ENCODE data around the gene AVP.

Gene AVP

GRCh38 chr20:3032624-3033023 is 51.9 kb downstream of the AVP start:
- peaks cover 4% of the 10 kb centered on the region for H3K36me3 Mint-ChIP-seq
- no peak overlapping the region for H3K4me3 Mint-ChIP-seq
- H3K27me3 Mint-ChIP-seq, result no peaks in the 10 kb centered on the region
- H3K4me1 Mint-ChIP-seq (ENCODE audit: low read depth), result no peaks in the 10 kb centered on the region
- no peak overlapping the region for H3K27ac Mint-ChIP-seq
- H3K9me3 Mint-ChIP-seq (ENCODE audit: low read depth), result no peaks in the 10 kb centered on the region
